HG03378 (cell line): Measurements from ENCODE around the gene MAPK4.
"Not testable (repeated sequence)": the region's sequence is repeated elsewhere in the genome, so short reads cannot be mapped to it uniquely, and the experiment has no call there.

Experiments used
- ATAC-seq: cut with Tn5 transposase; IDR thresholded peaks from one replicate; pipeline ENCODE4 v1.9.1; 2021; ENCODE audit warnings: mild to moderate bottlenecking, moderate library complexity; ENCODE audit not compliant: unreplicated experiment

Gene MAPK4

DNA sequence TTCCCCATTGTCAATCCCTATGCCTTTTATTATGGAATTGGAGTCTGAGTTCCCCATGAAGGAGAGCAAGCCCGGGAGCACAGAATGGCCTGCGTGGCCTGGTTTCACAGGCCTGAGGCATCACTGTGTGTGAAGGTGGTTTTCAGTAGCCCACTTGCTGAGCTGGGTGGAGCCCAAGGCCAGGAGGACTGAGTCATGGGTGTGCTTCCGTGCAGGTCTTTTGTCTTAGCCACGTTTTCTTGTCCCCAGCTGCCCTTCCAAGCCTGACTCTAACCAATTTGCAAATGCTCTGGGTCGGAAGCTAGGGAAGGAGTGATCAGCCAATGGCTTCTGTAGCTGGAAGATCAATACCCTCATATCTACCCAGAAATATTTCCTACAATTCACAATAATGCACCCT is 119.2 kb downstream of the MAPK4 start:
- ATAC-seq, result no peak

DNA sequence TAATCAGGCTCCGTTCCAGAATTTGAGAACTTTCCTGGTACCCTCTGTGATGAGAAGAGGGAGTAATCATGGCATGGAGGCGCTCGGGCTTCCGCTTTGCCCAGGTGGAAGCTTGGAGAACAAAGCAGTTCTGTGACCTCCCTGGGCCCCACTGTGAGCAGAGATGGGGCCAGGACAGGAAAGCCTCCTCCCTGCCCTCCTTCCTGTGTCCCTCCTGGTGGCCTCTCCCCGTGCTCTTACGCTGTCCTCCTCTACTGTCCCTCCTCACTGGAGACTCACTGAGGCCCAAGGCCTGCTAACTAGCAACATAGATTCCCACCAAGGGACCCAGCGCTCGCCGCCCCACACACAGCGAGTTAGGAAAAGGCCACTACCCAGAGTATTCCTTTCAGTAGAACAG is 119.8 kb downstream of the MAPK4 start:
- no peak for ATAC-seq

DNA sequence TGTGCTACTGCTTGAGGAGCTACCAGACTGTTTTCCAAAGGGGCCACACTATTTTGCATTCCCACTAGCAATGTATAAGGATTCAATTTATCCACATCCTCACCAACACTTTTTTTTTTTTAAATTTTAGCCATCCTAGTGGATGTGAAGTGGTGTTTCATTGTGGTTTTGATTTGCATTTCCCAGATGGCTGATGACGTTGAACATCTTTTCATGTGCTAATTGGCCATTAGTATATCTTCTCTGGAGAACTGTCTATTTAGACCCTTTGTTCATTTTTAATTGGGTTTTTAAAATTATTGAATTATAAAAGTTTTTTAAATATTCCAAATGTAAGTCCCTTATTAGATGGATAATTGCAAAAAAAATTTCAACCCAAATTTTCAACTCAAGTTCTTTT is 121.1 kb downstream of the MAPK4 start:
- ATAC-seq, result no peak

DNA sequence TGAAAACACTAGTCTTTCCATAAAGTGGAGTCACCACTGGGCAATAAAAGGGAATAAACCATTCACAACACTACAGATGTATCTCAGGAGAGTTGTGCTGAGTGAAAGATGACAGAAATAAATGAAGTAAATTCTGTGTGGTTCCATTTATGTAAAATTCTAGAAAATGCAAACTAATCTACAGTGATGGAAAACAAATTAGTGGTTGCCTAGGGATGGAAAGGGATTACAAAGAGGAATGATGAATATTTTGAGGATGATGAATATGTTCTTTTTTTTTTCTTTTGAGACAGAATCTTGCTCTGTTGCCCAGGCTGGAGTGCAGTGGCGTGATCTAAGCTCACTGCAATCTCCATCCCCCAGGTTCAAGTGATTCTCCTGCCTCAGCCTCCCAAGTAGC is 123.0 kb downstream of the MAPK4 start:
- ATAC-seq, result no peak

DNA sequence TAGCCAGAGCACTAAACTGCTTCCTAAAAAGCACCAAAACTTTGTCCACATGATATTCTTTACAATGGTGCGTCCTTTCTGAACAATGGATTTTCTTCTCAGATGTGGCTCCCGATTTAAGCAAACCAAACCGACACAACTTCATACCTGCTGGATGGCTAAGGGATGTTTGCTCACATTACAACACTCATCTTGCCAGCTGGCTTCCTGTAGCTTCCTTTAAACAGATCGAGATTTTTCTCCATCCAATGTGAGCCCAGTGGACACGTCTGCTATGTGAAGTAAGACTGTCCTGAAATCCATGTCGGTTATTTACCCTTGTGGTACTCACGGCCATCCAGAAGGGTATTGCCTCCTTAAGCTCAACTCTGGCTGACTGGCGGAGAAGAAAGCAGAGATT is 126.5 kb downstream of the MAPK4 start:
- no peak for ATAC-seq

DNA sequence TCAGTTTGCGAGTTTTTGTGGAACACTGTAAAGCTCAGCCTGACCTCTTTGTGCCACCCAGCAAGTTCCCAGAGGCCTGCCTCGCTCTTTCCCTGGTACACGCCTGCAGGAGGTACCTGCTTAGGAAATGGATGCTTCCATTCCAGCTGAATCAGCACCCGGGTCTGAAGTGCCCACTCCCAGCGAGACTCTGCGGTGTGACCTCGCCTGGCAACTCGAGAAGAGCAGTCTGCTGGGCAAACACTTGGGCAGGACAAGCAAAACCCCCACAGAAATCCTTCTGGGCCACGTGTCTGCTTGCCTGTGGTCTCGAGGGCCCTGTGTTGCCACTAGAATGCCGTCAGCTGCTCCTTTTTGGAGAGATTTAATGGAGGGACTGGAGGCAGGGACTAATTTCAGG is 127.6 kb downstream of the MAPK4 start:
- ATAC-seq, result no peak

DNA sequence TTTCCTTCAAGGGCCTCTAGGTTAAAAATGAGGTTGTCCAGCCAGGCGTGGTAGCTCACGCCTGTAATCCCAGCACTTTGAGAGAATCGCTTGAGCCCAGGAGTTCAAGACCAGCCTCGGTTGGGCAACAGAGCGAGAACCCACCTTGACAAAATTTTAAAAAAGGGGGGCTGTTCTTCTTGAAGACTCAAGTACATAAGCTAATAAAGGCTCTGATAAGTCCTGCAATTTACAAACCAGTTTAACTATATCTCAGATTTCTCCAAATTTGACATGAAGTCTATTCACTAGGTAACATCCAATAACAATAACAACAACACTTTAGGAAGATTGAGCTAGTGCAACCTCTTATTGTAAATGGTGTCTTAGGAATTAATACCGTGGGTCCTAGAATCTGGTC is 129.7 kb downstream of the MAPK4 start:
- no peak for ATAC-seq

DNA sequence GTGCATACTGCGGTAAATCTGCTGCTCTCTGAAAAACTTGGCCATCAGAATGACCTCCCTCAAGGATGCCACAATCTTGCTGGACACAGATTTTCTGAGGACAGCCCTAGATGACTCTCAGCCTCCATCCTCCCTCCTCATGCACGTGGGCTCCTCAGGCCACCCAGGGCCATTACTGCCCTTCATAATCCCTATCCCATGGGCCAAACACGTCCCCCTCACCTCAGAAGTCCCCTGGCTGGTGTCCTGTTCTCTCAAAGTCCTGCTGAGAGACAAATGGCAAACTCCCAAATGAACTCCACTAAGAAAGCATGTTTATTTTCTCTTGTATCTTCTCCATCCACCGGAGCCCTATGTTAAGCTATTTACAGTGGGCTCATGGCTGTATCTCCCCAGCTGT is 134.3 kb downstream of the MAPK4 start:
- ATAC-seq, result no peak

DNA sequence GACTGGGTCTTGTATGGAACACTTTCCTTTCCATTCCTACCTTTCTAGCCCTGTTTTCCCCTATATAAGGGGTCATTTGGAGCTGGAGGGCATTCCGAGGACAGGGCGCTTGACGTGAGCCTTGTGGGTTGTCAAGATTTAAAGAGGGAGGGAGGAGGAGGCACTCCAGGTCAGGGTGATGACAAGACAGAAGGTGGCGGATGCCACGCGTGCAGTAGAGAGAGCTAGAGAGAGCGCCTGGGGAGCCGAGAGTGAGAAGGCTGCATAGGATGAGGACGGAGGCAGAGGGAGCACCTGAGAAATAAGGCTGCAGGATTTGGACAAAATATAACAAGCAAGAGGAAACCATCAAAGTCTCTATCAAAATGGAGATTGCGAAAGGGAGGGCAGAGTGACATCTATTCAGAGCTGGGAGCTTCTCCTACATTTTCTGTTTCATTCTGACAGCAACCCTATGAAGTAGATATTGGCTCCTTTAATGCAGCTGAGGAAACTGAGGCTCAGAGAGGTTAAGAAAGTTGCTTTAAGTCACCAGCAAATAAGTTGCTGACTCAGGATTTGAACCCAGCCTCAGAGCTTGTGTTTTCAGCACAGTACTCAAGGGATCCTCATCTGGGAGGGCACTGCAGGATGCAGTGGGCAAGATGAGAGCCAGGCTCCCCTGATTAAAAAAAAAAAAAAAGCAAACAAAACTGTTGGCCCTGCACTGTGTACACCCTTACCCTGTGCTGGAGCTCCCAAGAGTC is 135.7 kb downstream of the MAPK4 start:
- ATAC-seq, result no peak

DNA sequence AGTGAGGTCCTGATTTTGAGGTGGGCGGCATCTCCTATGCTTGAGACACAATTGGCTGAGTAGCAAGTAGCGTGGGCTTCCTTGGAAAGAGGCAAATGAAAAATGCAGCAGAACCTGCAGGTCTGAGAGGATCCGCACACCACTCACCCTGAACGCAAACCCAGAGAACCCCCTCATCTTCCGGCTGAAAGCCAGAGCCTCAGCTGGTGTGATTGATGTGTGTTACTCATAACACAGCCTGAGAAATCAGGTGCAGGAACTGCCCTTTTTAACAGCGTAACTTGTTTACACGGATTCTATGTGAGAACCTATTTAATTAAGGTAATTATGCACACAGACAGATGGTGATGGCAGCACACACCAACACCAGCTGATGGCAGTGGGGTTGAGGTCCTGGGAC is 136.5 kb downstream of the MAPK4 start:
- no peak for ATAC-seq

DNA sequence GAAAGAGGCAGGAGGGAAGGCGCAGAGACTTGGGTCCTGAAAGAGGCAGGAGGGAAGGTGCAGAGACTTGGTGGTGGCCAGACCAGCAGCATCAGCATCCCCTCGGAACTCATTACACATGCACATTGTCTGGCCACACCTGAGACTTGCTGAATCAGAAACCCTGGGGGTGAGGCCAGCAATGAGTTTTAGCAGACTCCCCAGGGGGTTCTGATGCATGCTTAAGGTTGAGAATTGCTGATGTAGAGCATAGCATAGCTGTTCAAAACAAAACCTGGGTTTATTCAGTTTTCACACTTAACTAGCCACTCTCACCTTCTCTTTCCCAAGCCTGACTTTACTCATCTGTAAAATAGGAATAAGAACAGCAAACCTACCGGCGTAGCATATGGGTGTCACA is 137.0 kb downstream of the MAPK4 start:
- peak; percentile 79 for ATAC-seq

DNA sequence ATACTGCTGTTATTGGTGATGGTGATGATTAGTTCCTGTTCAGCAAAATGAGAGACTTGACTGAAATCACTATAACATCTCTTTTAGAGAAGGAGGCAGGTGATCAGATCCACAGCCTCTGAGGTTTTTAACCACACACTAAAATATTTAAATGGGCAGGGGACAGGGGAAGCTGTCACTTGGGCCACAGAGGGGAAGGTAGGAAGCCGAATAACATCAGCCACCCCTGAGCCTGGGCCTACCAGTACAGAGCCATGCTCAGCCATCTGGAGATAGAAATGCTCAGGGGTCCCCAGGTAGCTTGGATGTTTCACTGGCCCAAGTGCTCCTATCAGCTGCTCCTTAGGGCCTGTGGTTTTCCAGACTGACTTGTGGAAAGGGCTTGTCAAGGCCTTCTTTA is 137.6 kb downstream of the MAPK4 start:
- peak; percentile 26 for ATAC-seq

DNA sequence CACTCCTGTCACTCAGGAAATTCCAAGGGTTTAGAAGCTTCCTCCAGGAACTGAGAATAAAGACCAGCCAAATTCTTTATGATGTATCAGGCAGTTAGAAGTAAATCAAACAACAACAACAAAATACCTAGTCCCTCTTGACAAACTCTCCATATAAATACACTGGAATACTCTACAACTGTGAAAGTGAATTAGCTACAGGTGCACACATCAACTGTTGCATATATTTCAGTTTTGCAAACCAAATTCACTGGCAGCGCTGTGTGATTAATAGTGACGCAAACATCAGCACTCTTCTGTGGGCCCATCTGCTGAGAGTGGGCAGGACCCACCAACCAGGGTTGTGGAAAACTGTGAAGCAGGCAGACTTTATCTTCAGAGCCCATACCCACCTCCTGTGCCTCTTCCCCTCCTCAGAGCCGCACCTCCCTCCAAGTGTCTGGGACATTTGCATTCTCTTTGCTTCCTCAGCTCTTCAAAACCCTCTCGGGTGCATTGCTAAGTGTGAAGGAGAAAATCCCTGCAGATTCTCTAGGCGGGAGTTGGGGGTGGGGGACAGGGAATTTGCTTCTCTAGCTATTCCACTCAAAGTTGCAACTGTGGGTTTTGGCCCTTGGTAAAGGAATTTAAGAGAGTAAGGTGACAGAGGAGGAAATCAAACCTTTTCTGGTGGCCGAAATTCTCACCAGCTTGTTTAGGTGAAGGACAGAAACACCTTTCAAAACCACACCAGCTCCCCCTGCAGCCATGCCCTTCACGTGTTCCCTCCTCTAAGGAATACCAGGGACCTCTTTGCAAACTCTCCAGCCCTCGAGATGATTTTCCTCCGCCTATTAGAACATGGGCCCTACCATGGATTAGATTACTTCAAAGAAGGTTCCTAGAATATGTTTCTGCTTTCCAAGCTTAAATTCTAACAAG is 140.6 kb downstream of the MAPK4 start:
- no peak for ATAC-seq

DNA sequence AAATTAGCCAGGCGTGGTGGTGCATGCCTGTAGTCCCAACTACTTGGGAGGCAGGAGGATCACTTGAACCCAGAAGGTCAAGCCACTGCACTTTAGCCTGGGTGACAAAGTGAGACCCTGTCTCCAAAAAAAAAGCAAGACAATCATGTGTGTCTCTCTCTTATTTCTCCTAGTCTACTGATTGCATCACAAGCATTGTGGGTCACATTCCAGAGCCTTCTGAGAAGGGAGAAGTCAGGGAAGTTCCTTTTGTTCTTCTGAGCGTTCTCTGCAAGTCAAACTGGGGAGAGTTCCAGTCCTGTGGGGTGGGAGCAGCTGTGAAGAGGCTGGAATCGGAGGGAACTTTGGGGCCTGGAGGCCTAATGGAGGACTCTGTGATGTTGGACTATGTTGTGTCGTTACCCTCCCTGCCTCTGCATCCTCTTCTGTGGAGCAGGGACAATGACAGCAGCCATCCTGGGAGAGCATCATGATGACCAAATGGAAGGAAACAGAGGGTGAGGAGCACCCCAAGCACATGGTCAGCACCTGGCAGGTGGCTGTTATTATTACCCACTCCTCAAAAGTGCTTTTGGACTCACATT is 144.6 kb downstream of the MAPK4 start:
- no peak for ATAC-seq

DNA sequence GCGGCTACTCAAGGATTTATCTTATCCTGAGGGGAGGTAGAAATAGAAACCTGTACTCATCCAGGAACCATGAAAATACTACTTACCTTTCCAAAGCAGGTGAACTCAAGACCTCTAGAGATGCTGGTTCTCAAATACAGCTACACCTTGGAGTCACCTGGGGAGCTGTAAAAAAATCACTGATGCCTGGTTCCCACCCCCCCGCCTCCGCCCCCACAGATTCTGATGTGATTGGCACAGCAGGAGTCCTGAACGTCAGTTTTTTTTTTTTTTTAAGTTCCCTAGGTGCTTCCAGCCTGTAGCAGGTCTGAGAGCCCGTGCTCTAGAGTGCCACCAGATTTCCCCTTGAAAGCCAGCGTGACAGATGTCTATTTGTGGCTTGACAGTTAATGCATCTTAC is 146.3 kb downstream of the MAPK4 start:
- no peak for ATAC-seq

DNA sequence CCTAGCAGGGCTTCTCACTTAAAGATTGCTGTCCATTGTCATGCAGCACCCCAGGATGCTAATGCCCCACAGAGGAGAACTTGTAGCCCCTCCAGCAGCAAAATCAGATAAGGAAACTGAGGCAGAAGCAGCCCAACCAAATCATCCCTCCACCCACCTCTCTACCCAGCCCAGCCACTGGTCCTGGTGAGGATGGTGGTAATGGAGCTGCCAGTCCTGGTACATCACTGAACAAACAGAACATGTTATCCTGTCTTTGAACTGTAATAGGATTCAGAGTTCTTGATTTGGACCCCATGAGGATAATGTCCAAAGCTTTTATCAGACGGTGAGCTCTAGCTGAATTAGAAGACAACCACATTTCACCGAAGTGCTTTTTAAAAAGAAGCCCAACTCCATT is 146.8 kb downstream of the MAPK4 start:
- ATAC-seq, result no peak

DNA sequence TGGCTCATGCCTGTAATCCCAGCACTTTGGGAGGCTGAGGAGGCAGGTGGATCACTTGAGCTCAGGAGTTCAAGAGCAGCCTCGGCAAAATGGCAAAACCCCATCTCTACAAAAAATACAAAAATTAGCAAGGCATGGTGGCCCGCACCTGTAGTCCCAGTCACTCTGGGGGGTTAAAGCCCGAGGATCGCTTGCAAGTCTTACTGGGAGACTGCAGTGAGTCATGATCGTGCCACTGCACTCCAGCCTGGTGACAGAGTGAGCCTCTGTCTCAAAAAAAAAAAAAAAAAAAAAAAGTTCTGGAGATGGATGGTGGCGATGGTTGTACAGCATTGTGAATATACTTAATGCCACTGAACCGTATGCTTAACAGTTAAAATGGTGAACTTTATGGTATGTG is 147.4 kb downstream of the MAPK4 start:
- ATAC-seq, result not testable (repeated sequence)

DNA sequence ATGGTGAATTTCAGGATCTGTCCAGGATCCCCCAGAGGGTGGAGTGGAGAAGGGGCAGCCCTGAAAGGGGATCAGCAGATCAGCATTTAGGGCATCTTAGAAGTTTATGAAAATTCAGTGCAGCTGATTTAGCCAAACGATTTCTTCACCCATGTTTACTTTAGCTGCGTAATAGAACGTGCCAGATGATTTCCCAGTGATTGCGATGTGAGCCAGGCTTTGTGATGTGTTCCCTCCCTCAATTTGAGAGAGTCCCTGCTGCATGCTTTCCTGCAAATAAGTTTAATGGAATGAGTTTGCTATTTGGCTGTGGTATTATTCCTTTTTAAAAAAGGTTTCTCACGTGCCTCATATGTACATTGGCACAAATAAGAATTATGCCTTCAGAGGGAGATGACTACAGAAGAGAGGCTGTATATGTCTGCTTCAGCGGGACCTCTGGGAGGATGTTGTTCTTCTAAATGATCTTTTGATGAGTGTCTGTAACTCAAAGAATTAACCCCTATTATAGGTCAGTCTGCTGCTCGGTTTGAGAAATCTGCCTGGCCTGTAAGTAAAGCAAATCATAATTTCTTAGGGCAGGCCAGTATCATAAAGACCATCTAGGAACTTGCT is 148.1 kb downstream of the MAPK4 start:
- ATAC-seq, result no peak

DNA sequence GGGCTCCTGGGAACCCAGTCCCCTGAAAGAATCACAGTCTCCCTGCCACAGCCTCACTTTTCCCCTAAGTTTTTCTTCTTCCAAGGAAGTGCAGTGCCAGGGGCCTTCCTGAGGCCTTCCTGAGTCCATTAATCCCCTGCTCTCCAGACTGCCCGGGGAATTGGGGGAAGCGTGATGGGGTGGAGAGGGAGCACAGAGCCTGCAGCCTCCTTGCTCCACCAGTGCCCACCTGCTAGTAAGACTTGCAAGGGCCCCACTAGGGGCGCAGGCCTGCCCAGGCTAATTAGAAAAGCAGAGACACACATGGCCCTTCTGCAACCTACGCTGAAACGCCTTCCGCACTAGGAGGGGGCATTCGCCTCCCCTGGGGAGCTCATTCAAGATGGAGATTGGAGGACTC is 149.3 kb downstream of the MAPK4 start:
- no peak for ATAC-seq

DNA sequence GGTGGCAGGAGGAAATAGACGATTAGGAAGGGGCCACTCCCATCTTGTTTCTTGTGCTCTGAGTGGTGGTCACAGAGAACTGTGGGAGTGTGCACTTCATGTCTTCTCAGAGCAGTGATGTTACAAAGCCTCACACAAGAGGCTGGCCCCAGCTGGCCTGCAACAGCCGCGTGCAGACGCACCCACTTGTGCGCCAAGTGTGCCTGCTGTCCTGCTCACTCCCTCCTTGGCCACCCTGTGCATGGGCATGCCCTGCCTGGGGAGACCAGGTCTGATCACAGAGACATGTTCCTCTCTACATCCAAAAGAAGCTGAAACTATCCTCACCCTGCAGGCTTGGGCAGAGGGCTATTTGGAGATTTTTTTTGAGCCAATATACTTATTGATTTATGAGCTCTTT is 151.5 kb downstream of the MAPK4 start:
- no peak for ATAC-seq

DNA sequence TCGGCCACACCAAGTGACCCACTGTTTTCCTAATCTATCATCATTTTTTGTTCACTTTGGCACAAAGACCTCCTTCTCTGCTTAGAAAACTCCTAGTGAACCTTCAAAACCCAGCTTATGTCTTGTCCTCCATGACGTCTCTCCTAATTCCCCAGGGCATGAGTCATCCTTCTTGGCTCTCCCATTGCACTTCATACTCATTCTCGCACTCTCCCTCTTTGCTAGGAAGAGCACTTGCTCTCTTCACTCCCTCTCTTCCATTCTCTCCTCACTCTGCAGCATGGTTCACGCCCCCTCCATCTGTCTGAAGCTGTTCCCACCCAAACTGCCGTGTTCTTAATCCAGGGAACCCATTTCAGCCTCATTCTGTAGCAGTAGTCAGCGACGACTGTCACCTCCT is 156.0 kb downstream of the MAPK4 start:
- no peak for ATAC-seq

DNA sequence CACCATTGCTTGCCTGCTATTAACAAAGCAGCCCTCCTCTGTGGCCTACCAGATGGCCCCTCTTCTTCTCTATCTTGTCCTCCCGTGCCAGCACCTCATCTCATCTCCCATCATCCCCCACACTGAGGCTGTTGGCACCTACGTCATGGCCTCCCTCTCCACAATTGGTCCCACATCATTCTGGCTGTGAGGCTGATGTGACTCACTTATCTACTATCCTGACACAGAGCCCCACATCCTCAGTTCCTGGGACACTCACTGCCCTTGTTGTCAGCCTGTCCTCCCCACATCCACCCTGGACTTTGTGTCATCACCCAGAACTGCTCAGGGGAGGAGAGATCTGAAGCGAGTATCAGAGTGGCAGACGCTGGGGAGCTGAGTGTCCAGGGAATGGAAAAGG is 157.0 kb downstream of the MAPK4 start:
- ATAC-seq, result no peak
